NCI-H446 treated with DMSO at 0.1 percent for 48 hours (cell line): ENCODE results near the gene RNF220.
"Not testable (repeated sequence)": the region's sequence is repeated elsewhere in the genome, so short reads cannot be mapped to it uniquely, and the experiment has no call there.

Experiments
- DNase-seq: peaks from one replicate; lab custom pipeline; 2025; lab: John Stamatoyannopoulos, UW

Gene RNF220

GRCh38 chr1:44496541-44497171 is 91.6 kb downstream of the RNF220 start:
- DNase-seq = no peak

GRCh38 chr1:44497422-44498170 is 92.5 kb downstream of the RNF220 start:
- no peak for DNase-seq

- DNase-seq = no peak
Measured at GRCh38 chr1:44499306-44499705, 94.3 kb downstream of the RNF220 start.

GRCh38 chr1:44500181-44501046 is 95.4 kb downstream of the RNF220 start:
- DNase-seq = no peak

GRCh38 chr1:44501047-44501890 is 96.2 kb downstream of the RNF220 start:
- DNase-seq = no peak

- DNase-seq = not testable (repeated sequence)
Measured at GRCh38 chr1:44502823-44503222, 97.8 kb downstream of the RNF220 start.

GRCh38 chr1:44503625-44504024 is 98.6 kb downstream of the RNF220 start:
- no peak for DNase-seq

- DNase-seq = no peak
Measured at GRCh38 chr1:44505210-44505993, 100.3 kb downstream of the RNF220 start.

GRCh38 chr1:44507490-44508396 is 102.7 kb downstream of the RNF220 start:
- no peak for DNase-seq

- DNase-seq = no peak
Measured at GRCh38 chr1:44508397-44508745, 103.3 kb downstream of the RNF220 start.

GRCh38 chr1:44511363-44511762 is 106.3 kb downstream of the RNF220 start:
- no peak for DNase-seq

GRCh38 chr1:44511769-44512168 is 106.7 kb downstream of the RNF220 start:
- DNase-seq = no peak

GRCh38 chr1:44512313-44512885 is 107.3 kb downstream of the RNF220 start:
- no peak for DNase-seq

GRCh38 chr1:44513111-44513510 is 108.1 kb downstream of the RNF220 start:
- no peak for DNase-seq

- DNase-seq = no peak
Measured at GRCh38 chr1:44514673-44515072, 109.6 kb downstream of the RNF220 start.

- no peak for DNase-seq
Measured at GRCh38 chr1:44515416-44515815, 110.4 kb downstream of the RNF220 start.

GRCh38 chr1:44519035-44519676 is 114.1 kb downstream of the RNF220 start:
- no peak for DNase-seq

- no peak for DNase-seq
Measured at GRCh38 chr1:44521378-44522080, 116.5 kb downstream of the RNF220 start.
